Astrocyte (in vitro differentiated cells and primary cell): ENCODE measurements around the gene PCBP3. TPM values are rescaled to one million over a fixed set of nuclear protein-coding genes. Genes with fewer than 3 reads are reported as not detected.
A peak's percentile ranks its signal among the peaks of the same experiment; 100 is the strongest.

Source experiments
- DNase-seq: peaks from one replicate; pipeline ENCODE4 v3.0.0-alpha.2; 2010; ENCODE audit warnings: low read depth
- FAIRE-seq: peaks from 2 replicates; lab custom pipeline; 2011; peaks lifted over from hg19 to GRCh38; lab: Jason Lieb, UNC
- H2AFZ ChIP-seq: 2 replicates; pipeline ENCODE4 v1.6.0; 2012; ENCODE audit warnings: low read depth, low read length, inconsistent platforms
- H3K27ac ChIP-seq: 2 replicates; pipeline ENCODE4 v1.5.1; 2011; ENCODE audit warnings: low read depth, low read length, inconsistent platforms
- H3K27me3 ChIP-seq: 2 replicates; pipeline ENCODE4 v1.6.0; 2011; ENCODE audit warnings: low read length, inconsistent platforms; ENCODE audit not compliant: insufficient read depth
- H3K36me3 ChIP-seq: 2 replicates; pipeline ENCODE4 v1.5.1; 2011; ENCODE audit warnings: low read length, inconsistent platforms; ENCODE audit not compliant: insufficient read depth
- H3K4me1 ChIP-seq: 2 replicates; pipeline ENCODE4 v1.5.1; 2011; ENCODE audit warnings: low read length, inconsistent platforms; ENCODE audit not compliant: insufficient read depth
- H3K4me2 ChIP-seq: 2 replicates; pipeline ENCODE4 v1.6.0; 2012; ENCODE audit warnings: low read length, inconsistent platforms
- H3K4me3 ChIP-seq: 2 replicates; pipeline ENCODE4 v1.5.1; 2011; ENCODE audit warnings: low read depth, mild to moderate bottlenecking, low read length, inconsistent platforms; ENCODE audit not compliant: insufficient read depth
- H3K79me2 ChIP-seq: 2 replicates; pipeline ENCODE4 v1.6.0; 2012; ENCODE audit warnings: mild to moderate bottlenecking, low read length, inconsistent platforms; ENCODE audit not compliant: insufficient read depth
- H3K9ac ChIP-seq: 2 replicates; pipeline ENCODE4 v1.6.0; 2012; ENCODE audit warnings: mild to moderate bottlenecking, low read length, inconsistent platforms
- H3K9me3 ChIP-seq: 2 replicates; pipeline ENCODE4 v1.5.1; 2012; ENCODE audit warnings: low read depth, mild to moderate bottlenecking, low read length, inconsistent platforms; ENCODE audit not compliant: insufficient read depth
- H4K20me1 ChIP-seq: 2 replicates; pipeline ENCODE4 v1.6.0; 2012; ENCODE audit warnings: low read length, inconsistent platforms; ENCODE audit not compliant: insufficient read depth
- H3K27ac Mint-ChIP-seq: one replicate; pipeline ENCODE4 v1.8.0; 2021; ENCODE audit warnings: mild to moderate bottlenecking, mixed read lengths; ENCODE audit not compliant: unreplicated experiment
- H3K27me3 Mint-ChIP-seq: one replicate; pipeline ENCODE4 v1.8.0; 2021; ENCODE audit warnings: low read depth, mixed read lengths; ENCODE audit not compliant: unreplicated experiment
- H3K36me3 Mint-ChIP-seq: one replicate; pipeline ENCODE4 v1.8.0; 2021; ENCODE audit warnings: low read depth, mixed read lengths; ENCODE audit not compliant: unreplicated experiment
- H3K4me1 Mint-ChIP-seq: one replicate; pipeline ENCODE4 v1.8.0; 2021; ENCODE audit warnings: low read depth, mixed read lengths; ENCODE audit not compliant: unreplicated experiment
- H3K4me3 Mint-ChIP-seq: one replicate; pipeline ENCODE4 v1.8.0; 2021; ENCODE audit warnings: mild to moderate bottlenecking, moderate library complexity, mixed read lengths; ENCODE audit not compliant: unreplicated experiment
- H3K9me3 Mint-ChIP-seq: one replicate; pipeline ENCODE4 v1.8.0; 2021; ENCODE audit warnings: mild to moderate bottlenecking, mixed read lengths; ENCODE audit not compliant: unreplicated experiment
- CTCF ChIP-seq: IDR thresholded peaks from 2 replicates; pipeline ENCODE4 v1.5.1; 2011; ENCODE audit warnings: low read depth, mild to moderate bottlenecking, inconsistent platforms, low read length, moderate library complexity; ENCODE audit not compliant: insufficient read depth
- EZH2 ChIP-seq: IDR thresholded peaks from 2 replicates; pipeline ENCODE4 v1.6.1; 2012; ENCODE audit warnings: mild to moderate bottlenecking, low read length, inconsistent platforms; ENCODE audit not compliant: insufficient read depth
- total RNA-seq: library from RNA; stranded (reverse); gene quantifications from 2 replicates; pipeline ENCODE4 v1.2.1, GENCODE V29; 2021

The PCBP3 gene
- total RNA-seq, 1 donor from 2014 or later, result 1.8 TPM

DNA sequence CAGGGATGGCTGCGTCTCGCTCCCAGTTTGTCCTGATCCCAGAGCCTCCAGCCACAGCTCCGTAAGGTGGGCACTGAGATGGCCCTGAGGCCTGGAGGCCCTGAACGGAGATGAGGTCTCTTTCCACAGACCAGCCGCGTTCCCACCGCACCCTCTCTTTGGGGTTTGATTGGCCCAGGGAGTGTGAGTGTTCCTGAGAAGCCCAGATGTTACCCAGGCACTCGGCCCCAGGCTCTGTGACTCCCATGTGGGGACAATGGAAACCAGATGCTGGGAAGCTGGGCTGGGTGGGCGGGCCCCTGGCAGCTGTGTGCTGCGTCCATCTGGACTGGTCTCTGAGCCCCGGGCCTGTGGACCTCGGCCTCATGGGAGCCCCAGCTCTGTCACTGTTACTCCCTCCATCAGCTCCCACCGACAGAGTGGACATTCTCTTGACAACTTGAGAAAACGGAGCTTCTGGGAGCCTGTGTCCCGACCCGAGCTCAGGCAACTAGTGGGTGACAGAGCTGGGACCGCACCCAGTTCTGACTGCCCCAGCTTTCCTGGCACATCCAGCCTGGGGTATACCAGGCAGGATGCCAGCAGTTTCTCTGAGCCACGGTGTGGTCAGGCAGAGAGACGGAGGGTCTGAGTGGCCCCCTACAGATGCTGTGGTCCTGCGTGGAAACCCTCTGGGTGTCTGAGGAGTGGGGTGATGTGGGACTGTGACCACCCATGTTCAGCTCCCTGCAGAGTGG lies 328.3 kb downstream of the PCBP3 start:
- H3K4me1 Mint-ChIP-seq, result peaks cover 12% of the 10 kb centered on the region
- no peak overlapping the region for H3K4me3 ChIP-seq
- no peak overlapping the region for H2AFZ ChIP-seq
- H3K27me3 ChIP-seq, result no peaks in the 10 kb centered on the region
- H4K20me1 ChIP-seq, result no peaks in the 10 kb centered on the region
- H3K27me3 Mint-ChIP-seq, result no peaks in the 10 kb centered on the region
- H3K36me3 Mint-ChIP-seq, result no peaks in the 10 kb centered on the region
- peaks cover 42% of the 10 kb centered on the region for H3K4me1 ChIP-seq
- TF ChIP-seq EZH2, result no peak
- TF ChIP-seq CTCF, result no peak
- no peaks in the 10 kb centered on the region for H3K9me3 ChIP-seq
- H3K79me2 ChIP-seq, result no peaks in the 10 kb centered on the region
- no peak overlapping the region for H3K4me3 Mint-ChIP-seq
- DNase-seq (peak; percentile 43), FAIRE-seq (no peak)
- H3K27ac Mint-ChIP-seq, result no peak overlapping the region
- peak overlapping the region; percentile 86 for H3K4me2 ChIP-seq
- H3K9me3 Mint-ChIP-seq, result no peaks in the 10 kb centered on the region
- peak overlapping the region; percentile 76 for H3K27ac ChIP-seq
- peak overlapping the region; percentile 76 for H3K9ac ChIP-seq
- no peaks in the 10 kb centered on the region for H3K36me3 ChIP-seq

- H3K36me3 Mint-ChIP-seq, result no peaks in the 10 kb centered on the region
- peaks cover 12% of the 10 kb centered on the region for H3K4me1 Mint-ChIP-seq
- H3K4me2 ChIP-seq, result peak overlapping the region; percentile 86
- TF ChIP-seq CTCF, result no peak
- no peak for TF ChIP-seq EZH2
- H3K4me1 ChIP-seq, result peaks cover 43% of the 10 kb centered on the region
- DNase-seq (no peak), FAIRE-seq (no peak)
- H3K27ac Mint-ChIP-seq, result no peak overlapping the region
- no peaks in the 10 kb centered on the region for H4K20me1 ChIP-seq
- H3K9me3 ChIP-seq, result no peaks in the 10 kb centered on the region
- H3K27me3 Mint-ChIP-seq, result no peaks in the 10 kb centered on the region
- H2AFZ ChIP-seq, result peak overlapping the region; percentile 65
- no peaks in the 10 kb centered on the region for H3K79me2 ChIP-seq
- peak overlapping the region; percentile 76 for H3K9ac ChIP-seq
- no peak overlapping the region for H3K4me3 Mint-ChIP-seq
- H3K36me3 ChIP-seq, result no peaks in the 10 kb centered on the region
- H3K27ac ChIP-seq, result peak overlapping the region; percentile 76
- no peak overlapping the region for H3K4me3 ChIP-seq
- no peaks in the 10 kb centered on the region for H3K27me3 ChIP-seq
- no peaks in the 10 kb centered on the region for H3K9me3 Mint-ChIP-seq
Measured at GRCh38 chr21:45972353-45972715, 328.8 kb downstream of the PCBP3 start.
